GM18909 (cell line): ENCODE data around the gene NSD1.
A peak's percentile ranks its signal among the peaks of the same experiment; 100 is the strongest.

Experiments used
- ATAC-seq: cut with Tn5 transposase; IDR thresholded peaks from one replicate; pipeline ENCODE4 v1.9.1; 2021; ENCODE audit warnings: mild to moderate bottlenecking; ENCODE audit not compliant: unreplicated experiment, poor library complexity

The NSD1 gene, protein sequence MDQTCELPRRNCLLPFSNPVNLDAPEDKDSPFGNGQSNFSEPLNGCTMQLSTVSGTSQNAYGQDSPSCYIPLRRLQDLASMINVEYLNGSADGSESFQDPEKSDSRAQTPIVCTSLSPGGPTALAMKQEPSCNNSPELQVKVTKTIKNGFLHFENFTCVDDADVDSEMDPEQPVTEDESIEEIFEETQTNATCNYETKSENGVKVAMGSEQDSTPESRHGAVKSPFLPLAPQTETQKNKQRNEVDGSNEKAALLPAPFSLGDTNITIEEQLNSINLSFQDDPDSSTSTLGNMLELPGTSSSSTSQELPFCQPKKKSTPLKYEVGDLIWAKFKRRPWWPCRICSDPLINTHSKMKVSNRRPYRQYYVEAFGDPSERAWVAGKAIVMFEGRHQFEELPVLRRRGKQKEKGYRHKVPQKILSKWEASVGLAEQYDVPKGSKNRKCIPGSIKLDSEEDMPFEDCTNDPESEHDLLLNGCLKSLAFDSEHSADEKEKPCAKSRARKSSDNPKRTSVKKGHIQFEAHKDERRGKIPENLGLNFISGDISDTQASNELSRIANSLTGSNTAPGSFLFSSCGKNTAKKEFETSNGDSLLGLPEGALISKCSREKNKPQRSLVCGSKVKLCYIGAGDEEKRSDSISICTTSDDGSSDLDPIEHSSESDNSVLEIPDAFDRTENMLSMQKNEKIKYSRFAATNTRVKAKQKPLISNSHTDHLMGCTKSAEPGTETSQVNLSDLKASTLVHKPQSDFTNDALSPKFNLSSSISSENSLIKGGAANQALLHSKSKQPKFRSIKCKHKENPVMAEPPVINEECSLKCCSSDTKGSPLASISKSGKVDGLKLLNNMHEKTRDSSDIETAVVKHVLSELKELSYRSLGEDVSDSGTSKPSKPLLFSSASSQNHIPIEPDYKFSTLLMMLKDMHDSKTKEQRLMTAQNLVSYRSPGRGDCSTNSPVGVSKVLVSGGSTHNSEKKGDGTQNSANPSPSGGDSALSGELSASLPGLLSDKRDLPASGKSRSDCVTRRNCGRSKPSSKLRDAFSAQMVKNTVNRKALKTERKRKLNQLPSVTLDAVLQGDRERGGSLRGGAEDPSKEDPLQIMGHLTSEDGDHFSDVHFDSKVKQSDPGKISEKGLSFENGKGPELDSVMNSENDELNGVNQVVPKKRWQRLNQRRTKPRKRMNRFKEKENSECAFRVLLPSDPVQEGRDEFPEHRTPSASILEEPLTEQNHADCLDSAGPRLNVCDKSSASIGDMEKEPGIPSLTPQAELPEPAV (N-terminal part only)

DNA sequence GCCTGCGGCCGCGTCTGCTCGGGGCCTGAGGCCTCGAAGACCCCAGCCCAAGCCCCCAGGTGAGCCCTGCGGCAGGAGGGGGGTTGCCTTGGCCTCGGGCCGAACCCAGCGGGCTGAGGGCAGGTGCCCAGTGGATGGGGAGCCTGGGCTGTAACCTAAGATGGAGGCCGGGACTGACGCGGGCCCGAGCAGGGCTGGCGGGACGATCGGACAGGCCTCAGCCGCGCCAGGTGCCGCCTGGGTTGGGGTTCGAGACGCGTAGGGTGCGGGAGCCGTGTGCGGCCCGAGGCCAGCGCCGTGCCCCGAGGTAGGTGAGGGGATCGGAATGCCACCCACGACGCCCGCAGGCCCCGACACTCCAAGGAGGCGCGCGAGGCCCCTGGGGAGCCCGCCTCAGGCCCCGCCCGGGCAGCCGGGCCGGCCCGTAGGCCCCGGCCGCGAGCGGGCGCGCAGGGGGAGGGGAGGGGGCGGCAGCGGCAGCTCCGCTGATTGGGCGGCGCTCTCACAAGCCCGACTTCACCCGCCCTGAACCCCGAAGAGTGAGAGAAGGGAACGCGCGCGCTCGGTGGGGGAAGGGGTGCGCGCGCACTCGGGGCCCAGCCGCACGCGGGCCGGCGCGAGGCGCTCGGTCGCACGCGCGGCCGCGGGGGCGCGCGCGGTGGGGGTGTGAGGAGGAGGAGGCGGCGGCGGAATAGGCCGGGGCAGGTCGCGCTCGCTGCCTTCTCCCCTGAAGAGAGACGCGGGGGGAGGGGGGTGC is at the start of gene NSD1:
Gene NSD1 (plus strand): TSS at position 678 of the 757 bp plus-strand sequence. CDS start 1,331 bp downstream, outside the sequence.
- peak; percentile 62 for ATAC-seq

DNA sequence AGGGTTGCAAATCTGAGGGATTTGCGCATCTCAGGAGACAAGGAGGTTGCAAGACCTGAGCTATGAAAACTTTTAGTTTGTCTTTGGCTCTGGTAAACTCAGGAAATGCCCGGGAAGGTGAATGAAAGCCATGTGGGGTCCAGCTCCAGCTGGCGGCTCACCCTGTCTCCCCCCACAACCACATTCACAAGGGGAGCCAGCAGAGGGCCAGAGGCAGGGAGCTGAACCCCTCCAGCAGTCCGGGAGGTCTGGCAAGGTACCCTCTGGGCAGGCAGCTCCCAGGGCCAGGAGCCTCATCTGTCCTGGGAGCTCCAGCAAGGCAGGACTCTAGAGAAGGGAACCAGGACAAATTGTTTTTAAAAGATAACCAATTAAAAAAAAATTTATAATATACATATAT is 49.4 kb upstream of the NSD1 start:
- ATAC-seq, result no peak

DNA sequence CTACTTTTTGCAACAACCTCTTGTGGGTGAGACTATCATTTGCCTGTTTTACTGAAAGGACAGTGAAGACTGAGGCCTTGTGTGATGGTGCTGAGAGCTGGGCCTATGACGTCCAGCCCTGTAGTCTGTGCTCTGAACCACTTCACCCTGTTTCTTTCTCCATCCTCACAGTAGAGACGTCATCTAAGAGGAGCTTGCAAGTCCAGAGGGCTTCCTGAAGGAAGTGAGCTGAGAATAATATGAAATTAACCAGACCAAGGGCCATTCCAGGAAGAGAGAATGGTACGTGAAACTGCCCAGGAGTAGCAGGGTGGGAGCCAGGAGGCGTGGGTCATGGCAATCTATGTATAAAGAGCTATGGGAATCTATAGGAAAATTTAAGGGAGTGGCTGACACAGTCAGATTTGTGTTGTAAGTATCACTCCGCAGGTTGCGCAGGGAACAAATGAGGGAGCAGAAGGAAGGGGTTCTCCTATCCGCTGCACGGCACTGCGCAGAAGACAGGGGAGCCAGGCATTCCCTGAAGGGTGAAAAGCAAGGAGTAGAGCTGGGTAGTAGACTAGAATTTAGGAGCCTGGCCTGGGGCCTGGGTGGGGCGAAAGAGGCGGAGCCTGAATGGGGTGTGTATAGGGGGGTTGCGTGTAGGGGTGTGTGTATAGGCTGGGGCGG is 47.5 kb upstream of the NSD1 start:
- ATAC-seq, result no peak

DNA sequence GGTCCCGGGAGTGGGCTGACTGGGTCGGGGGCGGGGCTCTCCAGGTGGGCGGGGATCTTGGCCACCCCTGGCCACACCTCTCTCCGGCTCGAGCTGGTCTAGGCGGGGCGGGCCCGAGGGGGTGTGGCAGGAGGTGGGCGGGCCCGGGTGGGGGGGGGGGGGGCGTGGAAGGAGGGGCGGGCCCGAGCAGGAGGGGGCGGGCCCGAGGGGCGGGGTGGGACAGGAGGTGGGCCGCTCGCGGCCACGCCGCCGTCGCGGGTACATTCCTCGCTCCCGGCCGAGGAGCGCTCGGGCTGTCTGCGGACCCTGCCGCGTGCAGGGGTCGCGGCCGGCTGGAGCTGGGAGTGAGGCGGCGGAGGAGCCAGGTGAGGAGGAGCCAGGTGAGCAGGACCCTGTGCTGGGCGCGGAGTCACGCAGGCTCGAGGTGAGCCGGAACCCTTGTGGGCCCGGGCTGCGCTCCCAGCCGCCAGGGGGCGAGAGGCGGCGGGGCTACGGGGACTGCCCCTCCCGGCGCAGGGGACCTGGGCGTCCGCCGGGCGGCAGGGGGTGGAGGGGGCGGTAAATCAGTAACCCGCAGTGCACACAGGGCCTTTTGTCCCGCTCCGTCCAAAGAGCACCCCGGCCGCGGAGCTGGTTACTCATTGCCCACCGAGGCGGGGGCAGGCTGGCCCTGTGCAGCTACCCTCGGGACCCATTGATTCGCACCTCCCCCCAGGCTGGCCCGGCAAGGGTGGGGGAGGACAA is 46.7 kb upstream of the NSD1 start, which contains the start of gene FGFR4:
Gene FGFR4 (plus strand): TSS at position 262 of the 744 bp plus-strand sequence. CDS start 2,688 bp downstream, outside the sequence.
- ATAC-seq, result peak; percentile 75

DNA sequence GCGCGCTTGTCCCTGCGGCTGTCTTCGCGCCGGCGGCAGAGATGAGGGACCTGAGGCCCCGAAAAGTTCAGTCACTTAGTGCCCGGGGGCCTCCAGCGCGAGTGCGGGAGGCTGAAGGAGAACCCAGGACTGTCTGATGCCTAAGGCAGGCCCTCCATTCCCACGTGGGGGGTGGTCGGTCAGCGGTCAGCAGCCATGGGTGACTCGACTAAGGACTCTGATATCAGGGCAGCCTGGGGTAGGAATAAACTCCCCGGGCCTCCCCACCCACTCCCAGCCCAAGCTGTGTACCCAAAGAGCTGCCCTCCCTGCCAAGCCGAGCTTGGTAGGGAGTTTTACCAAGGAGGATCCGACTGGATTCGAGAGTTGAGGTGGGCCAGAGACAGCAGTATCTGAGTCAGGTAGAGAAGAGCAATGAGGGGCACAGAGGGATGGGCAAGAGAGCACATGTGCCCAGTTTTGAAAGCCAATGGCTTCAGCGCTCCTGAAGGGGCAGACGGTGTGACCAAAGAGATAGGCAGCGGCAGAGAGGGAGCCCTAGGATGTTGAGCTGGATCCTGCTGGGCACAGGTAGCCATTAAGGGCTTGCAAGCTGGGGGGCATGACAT is 46.1 kb upstream of the NSD1 start:
- no peak for ATAC-seq

DNA sequence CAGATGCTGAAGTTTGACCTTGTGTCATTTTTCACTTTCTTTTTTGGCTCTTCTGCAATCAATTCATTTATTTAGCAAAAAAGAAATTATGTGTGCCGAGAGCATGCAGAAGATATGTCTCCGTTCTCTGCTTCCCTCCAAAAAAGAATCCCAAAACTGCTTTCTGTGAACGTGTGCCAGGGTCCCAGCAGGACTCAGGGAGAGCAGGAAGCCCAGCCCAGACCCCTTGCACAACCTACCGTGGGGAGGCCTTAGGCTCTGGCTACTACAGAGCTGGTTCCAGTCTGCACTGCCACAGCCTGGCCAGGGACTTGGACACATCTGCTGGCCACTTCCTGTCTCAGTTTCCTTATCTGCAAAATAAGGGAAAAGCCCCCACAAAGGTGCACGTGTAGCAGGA is 44.4 kb upstream of the NSD1 start:
- ATAC-seq, result no peak

DNA sequence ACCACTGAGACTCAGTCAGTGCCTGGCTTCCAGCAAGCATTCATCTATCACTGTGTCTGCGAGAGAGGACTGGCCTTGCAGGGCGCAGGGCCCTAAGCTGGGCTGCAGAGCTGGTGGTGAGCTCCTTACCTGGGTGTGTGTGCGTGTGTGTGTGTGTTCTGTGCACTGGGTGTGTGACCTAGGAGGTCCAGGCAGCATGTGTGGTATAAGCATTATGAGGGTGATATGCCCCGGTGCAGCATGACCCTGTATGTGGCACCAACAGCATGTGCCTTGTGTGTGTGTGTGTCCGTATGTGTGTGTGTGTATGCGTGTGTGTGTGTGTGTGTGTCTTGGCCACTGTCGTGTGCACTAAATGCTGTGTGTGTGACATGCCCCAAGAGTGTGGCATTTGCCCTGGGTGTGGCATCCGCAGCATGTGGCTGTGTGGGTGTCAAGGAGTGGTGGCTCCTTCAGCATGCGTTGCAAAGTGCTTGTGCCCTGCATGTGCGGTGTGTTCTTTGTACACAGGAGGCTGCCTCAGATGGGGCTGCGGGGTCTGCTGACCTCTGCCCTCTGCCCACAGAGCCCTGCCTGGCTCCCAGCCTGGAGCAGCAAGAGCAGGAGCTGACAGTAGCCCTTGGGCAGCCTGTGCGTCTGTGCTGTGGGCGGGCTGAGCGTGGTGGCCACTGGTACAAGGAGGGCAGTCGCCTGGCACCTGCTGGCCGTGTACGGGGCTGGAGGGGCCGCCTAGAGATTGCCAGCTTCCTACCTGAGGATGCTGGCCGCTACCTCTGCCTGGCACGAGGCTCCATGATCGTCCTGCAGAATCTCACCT is 43.5 kb upstream of the NSD1 start:
- ATAC-seq, result no peak

DNA sequence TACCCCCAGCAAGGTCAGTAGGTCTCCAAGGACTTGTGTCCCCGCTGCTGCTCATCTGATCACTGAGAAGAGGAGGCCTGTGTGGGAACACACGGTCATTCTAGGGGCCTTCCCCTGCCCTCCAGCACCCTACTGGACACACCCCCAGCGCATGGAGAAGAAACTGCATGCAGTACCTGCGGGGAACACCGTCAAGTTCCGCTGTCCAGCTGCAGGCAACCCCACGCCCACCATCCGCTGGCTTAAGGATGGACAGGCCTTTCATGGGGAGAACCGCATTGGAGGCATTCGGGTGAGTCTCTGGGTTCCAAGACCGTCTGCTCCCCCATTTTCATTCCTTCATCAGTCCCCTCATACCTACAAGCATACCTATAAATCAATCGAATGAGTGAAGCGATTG is 42.8 kb upstream of the NSD1 start:
- no peak for ATAC-seq

DNA sequence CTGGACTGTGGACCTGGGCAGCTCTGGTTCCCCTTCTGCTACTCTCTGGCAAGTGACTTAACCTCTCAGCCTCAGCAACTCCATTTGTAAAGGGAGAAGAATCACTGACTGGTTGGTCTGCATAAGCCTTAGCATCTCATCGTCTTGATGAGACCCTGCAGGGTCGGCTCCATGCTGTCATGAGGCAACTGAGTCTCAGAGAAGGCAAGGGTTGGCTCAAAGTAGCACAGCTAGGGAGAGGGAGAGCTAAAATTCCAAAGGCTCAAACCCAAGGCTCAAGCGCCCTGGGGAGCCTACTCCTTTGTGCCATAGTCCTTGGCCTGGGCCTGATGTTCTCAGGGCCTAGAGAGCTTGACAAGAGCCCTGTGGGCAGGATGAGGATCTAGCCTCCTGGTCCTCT is 42.3 kb upstream of the NSD1 start:
- no peak for ATAC-seq

DNA sequence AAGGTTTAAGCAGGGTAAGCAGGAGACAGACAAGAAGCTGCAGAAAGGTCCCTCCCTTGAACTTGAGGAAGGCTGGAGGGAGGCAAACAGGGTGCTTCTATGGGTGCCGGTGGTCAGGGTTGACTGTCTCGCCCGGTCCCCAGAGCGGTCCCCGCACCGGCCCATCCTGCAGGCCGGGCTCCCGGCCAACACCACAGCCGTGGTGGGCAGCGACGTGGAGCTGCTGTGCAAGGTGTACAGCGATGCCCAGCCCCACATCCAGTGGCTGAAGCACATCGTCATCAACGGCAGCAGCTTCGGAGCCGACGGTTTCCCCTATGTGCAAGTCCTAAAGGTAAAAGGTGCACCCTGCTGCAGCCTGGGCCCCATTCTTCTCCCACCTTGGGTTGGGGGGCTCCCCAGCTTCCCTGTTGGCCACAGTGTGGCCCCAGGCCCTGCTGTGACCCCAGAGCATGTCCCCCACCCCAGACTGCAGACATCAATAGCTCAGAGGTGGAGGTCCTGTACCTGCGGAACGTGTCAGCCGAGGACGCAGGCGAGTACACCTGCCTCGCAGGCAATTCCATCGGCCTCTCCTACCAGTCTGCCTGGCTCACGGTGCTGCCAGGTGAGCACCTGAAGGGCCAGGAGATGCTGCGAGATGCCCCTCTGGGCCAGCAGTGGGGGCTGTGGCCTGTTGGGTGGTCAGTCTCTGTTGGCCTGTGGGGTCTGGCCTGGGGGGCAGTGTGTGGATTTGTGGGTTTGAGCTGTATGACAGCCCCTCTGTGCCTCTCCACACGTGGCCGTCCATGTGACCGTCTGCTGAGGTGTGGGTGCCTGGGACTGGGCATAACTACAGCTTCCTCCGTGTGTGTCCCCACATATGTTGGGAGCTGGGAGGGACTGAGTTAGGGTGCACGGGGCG is 41.1 kb upstream of the NSD1 start:
- no peak for ATAC-seq

DNA sequence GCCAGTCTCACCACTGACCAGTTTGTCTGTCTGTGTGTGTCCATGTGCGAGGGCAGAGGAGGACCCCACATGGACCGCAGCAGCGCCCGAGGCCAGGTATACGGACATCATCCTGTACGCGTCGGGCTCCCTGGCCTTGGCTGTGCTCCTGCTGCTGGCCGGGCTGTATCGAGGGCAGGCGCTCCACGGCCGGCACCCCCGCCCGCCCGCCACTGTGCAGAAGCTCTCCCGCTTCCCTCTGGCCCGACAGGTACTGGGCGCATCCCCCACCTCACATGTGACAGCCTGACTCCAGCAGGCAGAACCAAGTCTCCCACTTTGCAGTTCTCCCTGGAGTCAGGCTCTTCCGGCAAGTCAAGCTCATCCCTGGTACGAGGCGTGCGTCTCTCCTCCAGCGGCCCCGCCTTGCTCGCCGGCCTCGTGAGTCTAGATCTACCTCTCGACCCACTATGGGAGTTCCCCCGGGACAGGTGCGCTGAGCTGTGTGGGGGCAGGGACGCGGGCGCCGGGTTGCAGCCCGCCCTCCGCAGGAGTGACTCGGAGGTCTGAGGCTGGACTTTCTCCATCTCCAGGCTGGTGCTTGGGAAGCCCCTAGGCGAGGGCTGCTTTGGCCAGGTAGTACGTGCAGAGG is 40.4 kb upstream of the NSD1 start:
- no peak for ATAC-seq

DNA sequence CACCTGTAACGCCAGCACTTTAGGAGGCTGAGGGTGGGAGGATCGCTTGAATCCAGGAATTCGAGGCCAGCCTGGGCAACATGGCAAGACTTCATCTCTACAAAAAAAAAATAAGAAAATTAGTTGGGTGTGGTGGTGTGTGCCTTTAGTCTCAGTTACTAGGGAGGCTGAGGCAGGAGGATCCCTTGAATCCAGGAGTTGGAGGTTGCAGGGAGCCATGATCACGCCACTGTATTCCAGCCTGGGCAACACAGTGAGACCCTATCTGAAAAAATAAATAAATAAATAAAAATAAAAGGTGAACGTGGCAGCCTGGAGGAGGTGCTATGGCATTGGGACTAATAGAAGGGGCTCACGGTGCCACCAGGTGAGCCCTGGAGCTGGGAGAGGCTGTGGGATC is 39.8 kb upstream of the NSD1 start:
- ATAC-seq, result no peak

DNA sequence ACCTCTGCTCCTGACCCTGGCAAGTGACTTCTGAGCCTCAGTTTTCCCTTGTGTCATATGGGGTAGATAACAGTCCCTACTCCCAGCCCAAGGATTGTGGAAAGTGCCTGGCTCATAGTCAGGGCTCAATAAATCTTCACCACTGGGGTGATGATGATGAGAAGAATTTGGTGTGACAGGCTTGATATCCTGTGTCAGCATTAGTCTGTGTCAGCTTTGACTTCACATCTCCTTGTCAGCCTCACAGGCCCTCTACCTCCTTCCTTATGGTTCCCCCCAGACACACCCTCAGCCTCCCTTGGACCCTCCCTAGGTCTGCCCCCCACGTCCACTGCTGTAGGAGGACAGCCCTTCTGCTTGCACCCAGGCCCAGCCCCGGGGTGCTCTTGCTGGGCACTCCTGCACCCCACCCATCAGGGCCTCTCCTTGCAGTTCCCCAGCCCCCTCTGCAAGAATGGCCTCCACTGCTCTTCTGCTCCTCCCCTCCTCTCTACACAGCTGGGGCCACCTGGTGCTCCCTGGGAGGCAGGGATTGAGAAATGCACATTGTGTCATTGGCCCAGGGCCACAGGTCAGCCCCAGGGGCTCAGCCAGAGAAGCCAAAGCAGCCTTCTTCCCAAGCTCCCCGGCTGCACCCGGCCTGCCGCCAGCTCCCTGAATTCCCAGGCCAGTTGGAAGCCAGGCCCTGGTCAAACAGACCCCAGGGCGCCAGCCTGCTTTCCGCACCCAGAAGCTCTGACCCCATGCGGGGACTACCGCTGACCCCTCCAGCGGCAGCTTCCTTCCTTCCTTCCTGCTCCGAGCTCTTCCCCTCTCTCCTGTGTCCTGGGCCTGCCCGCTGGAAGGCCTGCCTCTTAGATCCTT is 39.1 kb upstream of the NSD1 start:
- no peak for ATAC-seq

DNA sequence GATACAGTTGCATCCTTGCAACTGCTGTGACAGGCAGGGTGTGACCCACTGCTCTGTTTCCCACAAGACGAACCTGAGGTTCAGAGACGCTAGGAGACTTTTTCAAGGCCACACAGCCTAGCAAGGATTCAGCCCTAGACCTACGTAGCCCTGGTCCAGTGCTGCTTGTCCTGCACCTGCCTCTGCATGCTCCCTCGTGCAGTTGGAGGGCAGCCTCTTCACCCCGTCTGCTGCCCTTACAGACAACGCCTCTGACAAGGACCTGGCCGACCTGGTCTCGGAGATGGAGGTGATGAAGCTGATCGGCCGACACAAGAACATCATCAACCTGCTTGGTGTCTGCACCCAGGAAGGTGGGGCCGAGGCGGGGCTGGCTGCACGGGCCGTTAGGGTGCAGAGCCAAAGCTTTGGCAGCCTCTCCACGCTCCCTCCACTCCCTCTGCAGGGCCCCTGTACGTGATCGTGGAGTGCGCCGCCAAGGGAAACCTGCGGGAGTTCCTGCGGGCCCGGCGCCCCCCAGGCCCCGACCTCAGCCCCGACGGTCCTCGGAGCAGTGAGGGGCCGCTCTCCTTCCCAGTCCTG is 38.4 kb upstream of the NSD1 start:
- no peak for ATAC-seq
